Measurements from ENCODE around the gene METRN.

DNA sequence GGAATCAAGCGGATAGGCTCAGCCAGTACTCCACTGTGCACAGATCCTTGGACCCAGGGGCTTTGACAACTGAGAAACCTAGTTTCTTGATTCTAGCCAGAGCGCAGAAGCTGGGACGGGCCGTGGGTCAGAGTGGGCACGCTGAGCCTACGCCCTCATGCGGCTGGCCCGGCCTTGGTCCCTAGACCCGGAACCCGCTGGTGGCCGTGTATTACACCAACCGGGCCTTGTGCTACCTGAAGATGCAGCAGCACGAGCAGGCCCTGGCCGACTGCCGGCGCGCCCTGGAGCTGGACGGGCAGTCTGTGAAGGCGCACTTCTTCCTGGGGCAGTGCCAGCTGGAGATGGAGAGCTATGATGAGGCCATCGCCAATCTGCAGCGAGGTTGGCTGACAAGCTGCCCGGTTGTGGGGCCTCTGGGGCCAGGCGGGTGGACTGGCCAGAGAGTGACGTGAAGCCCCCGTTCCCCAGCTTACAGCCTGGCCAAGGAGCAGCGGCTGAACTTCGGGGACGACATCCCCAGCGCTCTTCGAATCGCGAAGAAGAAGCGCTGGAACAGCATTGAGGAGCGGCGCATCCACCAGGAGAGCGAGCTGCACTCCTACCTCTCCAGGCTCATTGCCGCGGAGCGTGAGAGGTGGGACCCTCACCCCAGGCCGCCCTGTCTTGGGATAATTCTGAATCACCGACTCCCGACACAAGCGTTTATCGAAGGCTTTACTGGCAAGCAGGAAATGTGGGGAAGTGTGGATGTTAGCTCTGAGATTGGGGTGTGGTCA, 33.8 kb upstream of the METRN start:
- TF ChIP-seq POLR2A (IDR thresholded peaks at IDR 0.05) = no peak
- TF ChIP-seq, protein P1, sequence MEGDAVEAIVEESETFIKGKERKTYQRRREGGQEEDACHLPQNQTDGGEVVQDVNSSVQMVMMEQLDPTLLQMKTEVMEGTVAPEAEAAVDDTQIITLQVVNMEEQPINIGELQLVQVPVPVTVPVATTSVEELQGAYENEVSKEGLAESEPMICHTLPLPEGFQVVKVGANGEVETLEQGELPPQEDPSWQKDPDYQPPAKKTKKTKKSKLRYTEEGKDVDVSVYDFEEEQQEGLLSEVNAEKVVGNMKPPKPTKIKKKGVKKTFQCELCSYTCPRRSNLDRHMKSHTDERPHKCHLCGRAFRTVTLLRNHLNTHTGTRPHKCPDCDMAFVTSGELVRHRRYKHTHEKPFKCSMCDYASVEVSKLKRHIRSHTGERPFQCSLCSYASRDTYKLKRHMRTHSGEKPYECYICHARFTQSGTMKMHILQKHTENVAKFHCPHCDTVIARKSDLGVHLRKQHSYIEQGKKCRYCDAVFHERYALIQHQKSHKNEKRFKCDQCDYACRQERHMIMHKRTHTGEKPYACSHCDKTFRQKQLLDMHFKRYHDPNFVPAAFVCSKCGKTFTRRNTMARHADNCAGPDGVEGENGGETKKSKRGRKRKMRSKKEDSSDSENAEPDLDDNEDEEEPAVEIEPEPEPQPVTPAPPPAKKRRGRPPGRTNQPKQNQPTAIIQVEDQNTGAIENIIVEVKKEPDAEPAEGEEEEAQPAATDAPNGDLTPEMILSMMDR (IDR thresholded peaks at IDR 0.05 in 4 of 5, conservative IDR thresholded peaks at IDR 0.05 in 1 of 5) = no peak
